Stimulated activated CD8-positive, alpha-beta memory T cell treated with anti-CD3 and anti-CD28 coated beads, Interleukin-4, amount 100 ng/mL, for 1 hour (primary cell): ENCODE results near the gene MYOM3.
"Not testable (repeated sequence)": the region's sequence is repeated elsewhere in the genome, so short reads cannot be mapped to it uniquely, and the experiment has no call there.

Experiments
- DNase-seq, 2 donors: peaks; one replicate each; pipeline ENCODE4 v3.0.0-alpha.2; 2020; ENCODE audit warnings: low read depth in 2 of 2, low spot score in 1 of 2

The MYOM3 gene

DNA sequence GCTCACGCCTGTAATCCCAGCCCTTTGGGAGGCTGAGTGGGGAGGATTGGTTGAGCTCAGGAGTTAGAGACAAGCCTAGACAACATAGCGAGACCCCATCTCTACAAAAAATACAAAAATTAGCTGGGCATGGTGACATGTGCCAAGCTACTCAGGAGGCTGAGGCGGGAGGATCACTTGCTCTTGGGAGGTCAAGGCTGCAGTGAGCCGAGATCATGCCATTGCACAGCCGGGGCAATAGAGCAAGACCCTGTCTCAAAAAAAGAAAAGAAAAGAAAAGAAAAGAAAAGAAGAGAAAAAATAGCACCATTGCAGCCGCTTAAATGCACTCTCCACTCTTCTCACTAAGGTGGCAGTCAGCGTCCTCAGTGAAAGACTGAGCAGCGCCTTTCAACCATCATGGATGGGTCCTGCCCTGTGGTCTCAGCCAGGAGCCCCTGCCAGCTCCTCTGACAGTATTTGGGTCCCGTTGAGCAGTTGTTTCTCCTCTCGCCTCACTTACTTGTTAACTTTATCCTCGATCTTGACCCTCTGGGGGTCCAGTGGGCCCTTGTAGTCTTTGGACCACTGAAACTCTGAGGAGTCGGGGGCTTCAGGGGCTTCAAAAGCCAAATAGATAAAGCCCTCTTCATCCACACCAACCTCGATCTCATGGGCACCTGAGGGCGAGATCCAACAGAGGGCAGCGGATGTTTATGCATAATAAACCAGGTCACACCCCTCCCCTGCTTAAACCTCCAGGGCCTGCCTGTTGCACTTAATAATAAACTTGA is 36.9 kb downstream of the MYOM3 start:
- DNase-seq: no peak

DNA sequence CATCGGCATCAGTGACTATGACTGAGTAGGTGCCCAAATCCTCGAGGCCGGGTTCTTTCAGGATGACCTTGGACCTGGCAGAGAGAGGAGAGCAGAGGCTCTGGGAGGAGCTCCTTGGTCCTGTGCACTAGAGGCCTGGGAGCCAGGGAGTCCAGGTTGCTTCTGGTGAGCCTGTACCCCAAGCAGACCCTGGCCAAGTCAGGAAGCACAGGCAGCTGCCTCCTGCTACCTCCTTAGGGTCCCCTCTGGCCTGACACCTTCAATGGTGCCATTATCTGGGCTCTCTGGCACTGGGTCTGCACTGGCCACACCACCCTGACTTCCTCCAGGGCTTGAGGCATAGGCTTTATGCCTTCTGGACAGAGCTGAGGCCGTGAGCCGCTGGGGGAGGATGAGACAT is 37.7 kb downstream of the MYOM3 start:
- no peak for DNase-seq

DNA sequence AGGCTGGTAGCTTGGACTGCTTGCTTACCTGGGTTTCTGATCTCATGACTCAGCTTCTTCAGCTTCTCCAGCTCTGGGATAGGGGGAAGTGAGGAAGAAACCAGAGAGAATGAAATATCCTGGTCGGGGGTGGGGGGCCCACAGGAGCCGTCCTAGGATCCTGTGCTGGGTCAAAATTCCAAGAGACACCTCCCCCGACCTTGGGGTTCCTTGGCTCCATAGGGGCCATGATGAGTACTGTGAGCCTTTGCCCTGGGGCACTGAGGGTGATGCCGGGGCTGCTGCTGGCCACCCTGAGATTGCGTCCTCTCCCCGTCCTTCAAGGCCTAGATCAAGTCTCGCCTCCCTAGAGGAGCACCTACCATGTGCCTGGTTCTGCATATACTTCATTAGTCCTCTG is 40.0 kb downstream of the MYOM3 start:
- DNase-seq: no peak

DNA sequence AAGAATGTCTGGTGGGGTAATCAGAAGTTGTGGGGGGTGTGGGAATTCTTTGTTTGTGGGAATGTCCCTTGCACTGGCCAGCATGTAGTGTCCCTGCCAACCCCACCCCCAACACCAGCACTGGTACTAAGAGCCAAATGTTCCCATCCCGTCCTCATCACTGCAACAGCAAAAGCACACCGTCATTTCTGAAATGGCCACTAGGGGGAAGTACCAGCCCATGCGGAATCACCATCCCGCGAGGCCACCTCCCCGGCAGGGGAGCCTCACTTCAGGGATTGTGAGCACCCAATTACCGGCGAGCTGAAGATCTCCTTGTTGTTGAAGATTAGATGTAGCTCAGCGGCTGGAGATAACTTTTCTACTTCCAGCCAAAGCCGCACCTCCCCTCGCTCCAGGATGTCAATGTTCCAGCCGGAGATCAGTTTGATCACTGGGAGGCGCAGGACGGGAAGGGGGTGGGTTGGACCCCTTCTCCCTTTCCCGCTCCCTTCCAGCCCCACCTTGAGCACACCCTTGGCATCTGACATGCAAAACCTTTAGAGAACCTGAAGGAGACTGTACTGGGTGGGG is 41.0 kb downstream of the MYOM3 start:
- DNase-seq: peak; percentile 28 to 33

DNA sequence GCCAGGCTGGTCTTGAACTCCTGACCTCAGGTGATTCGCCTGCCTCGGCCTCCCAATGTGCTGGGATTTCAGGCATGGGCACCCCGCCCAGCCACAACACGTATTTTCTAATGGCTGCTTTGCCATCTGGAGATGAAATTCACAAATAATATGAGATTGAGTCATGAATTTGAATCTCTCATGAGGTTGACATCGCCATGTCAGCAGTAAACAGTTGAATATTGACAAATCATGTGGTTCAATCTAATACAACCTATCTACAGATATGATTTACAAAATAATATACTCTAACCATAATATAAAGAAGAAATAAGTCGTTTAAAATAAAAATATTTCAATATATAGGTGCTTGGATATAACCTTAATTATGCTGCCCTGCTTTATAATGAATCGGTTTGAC is 42.1 kb downstream of the MYOM3 start:
- no peak for DNase-seq

DNA sequence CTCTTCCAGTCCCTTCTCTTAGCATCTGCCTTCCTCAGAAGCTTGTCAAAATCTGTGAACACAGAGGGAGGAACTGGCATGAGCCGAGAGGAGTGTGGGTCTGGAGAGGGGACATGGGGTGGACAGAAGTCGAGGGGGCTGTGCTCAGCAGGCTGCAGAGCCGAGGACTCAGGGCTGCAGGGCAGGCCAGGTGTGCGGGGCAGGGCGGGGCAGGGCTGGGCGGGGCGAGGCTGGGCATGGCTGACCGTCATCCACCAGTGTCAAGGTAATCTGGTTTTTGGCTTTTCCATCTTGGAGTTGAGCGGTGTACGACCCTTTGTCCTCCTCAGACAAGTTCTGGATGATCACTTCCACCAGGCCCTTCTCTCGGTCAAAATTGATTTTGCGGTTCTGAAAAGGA is 44.0 kb downstream of the MYOM3 start:
- no peak for DNase-seq

DNA sequence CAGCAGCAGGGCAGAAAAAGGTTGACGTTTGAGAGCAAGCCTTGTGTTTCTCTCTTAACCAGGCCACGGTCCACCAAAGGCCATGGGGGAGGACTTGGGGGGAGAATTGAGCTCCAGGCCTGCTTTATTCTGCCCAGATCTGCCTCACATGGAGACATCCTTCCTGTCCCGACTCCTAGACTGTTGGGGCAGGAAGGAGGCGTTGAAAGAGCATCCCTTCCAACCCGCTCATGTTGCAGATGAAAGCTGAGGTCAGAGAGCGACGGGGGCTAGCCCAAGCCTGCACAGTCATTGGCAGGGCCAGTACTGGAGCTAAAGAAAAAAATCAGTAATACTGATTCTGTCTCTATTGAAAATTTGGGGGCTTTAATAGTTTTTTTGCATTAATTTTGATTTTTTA is 46.6 kb downstream of the MYOM3 start:
- no peak for DNase-seq

DNA sequence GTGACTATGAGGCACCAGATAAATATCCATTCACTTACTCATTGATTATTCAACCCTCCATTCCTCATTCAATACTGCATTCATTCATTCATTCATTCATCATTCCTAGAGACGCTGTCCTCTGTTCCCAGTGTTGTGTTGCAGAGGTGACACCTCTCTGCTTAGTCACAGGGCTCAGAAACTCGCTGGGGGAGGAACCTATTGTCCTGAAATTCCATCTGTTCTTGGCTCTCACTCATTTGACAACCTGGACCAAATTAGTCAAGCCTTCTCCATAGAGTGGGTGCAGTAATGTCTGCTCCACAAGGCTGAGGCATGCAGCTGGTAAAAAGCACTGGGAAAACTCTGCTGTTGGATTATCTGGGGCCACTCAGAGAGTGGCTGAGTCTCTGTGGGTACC is 49.7 kb downstream of the MYOM3 start:
- no peak for DNase-seq

DNA sequence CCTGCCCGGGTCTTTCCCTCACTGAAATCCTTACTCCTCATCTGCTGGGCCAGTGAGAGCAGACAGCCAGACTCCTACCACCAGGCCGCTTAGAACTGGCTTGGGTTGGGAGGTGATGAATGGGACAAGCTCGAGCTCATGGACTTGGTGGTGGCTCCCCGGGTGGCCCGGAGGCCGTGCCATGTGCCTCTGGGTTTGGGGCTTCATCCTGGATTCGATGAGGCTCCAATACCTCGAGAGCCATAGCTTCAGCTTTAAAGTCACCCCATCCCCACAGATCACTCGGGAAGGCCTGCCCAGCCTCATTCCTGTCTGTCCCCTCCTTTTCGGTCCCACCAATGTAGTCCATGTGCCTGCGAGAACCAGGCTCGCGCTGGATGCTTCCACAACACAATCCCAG is 51.5 kb downstream of the MYOM3 start:
- DNase-seq: no peak

DNA sequence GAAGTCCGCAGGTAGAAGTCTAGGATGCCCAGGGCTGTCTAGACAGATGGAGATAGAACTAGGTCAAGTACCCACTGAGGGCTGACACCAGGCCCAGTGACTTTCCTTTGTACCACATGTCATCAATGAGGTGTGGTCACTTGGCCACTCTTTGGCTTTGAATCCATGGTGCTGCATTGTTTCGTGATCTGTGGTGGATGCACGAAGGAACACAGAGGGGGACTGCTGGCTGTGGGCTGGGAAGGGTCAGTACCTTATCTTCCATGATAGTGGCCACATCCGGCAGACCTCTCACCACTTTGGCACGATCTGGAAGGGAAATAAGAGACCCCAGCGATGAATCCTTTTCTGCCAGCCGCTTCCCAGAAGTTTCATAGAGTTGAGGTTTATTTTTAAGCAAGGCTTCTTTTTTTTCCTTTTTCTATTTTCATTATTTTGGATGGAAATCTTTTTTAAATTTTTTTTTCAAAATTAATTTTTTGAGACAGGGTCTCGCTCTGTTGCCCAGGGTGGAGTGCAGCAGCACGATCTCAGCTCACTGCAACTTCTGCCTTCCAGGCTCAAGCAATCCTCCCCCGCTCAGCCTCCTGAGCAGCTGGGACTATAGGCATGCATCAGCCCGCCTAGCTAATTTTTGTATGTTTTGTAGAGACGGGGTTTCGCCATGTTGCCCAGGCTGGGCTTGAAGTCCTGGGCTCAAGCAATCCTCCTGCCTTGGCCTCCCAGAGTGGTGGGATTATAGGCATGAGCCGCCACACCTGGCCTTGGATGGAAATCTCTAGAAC is 53.1 kb downstream of the MYOM3 start:
- no peak for DNase-seq

DNA sequence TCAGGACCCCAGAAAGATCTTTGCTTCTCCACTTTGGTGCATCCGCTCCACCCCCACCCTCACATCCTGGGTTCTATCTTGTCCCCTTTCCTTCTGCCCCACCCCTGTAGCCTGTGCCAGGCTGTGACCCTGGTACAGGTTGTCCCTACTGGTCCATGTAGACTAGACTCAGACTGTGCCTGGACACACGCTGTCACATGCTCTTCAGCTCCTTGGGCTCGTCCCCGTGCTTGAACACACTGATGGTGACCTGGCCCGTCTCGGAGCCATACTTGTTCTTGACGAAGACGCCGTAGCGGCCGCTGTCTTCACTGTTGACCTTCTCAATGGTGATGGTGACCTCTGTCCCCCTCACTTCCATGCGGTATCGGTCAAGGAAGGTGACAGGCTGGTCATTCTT is 54.8 kb downstream of the MYOM3 start:
- DNase-seq: no peak

DNA sequence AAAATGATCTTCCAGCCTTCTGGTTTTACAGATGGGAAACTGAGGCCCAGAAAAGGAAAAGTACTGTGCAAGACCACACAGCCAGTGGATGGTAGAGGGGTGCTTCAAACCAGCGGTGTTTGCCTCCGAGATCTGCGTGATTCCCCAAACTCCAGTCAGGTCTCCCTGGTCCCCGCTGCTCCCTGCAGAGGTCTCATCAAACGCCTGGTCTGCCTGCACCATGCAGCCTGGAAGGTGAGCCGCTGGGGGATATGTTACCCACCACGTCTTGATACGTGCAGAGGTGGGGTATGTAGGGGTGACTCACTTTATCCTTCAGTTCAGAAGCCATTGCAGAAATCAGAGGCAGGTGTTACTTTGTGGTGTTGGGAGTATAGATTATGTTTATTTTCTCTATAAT is 56.3 kb downstream of the MYOM3 start:
- no peak for DNase-seq

DNA sequence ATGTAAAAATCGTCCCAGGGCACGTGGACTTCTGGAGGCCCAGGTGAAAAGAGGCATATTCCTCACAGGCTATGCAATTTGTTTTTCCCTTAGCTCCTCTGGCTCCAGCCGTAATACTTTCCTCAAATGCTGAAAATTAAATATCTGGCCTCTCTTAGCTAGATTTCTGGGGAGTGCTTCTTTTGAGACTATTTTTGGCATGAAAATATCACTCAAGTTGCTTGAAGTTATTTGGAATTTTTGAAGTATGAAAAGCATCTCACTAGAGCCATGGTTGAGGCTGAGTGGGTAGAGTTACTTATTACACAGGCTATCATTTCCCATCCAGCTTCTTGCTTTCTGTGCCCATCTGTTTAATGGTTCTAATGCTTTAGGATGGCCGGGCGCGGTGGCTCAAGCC is 59.7 kb downstream of the MYOM3 start:
- no peak for DNase-seq

DNA sequence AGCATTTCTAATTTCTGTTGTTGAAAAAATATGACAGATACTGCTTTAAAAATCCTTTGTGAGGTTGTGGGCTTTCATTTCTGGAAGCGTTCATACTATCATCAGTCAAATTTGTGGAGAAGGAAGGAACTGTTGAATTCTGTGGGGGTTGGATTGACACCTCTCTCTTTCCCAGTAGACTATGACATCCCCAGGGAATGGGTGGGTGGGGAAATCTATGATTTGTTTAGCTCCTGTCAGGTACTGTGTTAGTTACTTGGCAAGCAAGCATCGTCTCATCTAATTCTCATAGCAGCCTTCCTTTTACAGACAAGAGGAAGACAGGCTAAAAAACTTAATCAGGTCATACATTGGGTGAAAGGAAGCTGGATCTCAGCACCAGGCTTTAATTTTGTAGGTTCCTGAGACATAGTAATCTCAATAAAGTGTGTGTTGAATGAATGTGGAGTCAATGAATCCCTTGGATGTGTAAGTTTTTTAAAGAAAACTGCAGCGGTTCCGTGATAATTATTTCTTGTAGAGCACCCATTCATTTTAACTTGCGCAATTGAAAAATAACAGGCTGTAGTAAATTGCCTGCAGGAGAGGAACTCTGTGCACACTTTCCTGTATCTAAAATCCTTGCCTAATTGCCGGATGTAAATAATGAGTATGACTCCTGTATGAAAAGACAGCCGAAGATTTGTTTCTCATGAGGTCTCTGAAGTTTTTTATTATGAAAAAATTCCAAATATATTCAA is 60.6 kb downstream of the MYOM3 start:
- DNase-seq: no peak

DNA sequence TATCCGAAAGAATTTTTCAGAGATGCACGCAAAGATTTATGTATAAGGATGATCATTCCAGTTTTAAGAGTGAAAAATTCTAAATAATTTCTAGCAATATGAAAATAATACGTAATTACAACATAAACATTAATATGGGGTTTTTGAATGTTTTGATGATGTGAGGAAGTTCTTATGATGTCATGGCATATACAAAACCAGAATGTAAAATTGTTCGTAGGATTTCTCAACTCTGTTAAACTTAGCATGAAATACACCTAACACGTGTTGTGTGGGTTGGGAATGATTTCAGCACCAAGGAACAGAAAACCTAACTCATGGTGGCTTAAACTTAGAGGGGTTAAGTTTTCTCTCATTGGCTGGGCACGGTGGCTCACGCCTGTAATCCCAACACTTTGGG is 62.2 kb downstream of the MYOM3 start:
- no peak for DNase-seq

DNA sequence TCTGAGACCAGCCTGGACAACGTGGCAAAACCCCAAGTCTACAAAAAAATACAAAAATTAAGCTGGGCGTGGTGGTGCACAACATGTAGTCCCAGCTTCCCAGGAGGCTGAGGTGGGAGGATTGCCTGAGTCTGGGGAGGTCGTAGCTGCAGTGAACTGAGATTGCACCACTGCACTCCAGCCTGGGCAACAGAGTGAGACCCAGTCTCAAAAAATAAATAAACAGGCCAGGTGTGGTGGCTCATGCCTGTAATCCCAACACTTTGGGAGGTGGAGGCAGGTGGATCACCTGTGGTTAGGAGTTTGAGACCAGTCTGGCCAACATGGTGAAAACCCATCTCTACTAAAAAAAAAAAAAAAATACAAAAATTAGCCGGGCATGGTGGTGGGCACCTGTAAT is 63.0 kb downstream of the MYOM3 start:
- DNase-seq: not testable (repeated sequence)

DNA sequence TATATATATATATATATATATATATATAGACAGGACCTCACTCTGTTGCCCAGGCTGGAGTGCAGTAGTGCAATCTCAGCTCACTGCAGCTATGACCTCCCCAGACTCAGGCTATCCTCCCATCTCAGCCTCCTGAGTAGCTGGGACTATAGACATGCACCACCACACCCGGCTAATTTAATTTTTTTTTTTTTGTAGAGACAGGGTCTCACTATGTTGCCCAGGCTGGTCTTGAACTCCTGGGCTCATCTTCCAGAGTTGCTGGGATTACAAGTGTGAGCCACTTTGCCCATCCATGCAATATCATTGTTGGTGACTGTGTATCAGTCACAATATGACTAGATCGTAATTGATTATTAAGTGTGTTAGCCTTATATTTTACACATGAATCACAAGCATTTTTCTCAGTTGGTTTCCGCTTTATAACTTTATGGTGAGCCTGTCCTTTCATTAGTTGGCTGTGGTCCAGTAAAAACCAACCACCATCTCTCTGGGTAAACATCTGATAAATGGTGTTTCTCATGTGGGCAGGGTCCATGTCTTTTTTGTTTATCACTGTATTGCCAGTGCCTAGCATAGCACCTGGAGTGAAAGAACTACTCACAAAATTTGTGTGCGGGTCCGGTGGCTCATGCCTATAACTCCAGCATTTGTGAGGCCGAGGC is 63.6 kb downstream of the MYOM3 start:
- DNase-seq: no peak

DNA sequence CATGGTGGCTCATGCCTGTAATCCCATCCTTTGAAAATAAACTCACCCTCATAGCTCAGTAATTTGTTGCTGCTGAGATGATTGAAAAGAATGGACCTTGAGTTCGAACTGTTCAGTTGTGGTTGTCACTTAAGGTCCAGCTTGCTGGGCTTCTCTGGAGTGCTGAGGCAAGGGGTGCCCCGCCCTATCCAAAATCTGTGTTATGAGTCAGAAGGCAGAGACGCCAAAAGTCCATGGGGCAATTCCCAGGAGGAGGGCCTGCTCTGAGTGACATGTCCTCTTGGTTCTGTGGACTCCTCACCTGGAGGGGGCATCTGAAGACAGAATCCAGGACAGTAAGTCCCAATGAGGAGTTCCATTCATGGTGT is 64.8 kb downstream of the MYOM3 start:
- no peak for DNase-seq

DNA sequence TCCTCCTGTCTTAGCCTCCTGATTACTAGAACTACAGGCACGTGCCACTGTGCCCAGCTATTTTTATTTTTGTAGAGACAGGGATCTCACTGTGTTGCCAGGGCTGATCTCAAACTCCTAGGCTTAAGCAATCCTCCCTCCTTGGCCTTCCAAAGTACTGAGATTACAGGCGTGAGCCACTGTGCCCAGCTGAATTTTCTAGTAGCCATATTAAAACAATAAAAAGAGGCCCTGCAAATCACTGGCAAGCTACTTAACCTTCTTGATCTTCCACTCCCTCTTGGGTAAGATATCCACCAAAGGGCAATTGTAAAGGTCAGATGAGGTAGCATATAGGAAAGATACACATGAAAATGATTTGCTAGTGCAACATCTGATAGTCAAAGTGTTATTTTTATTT is 66.2 kb downstream of the MYOM3 start:
- no peak for DNase-seq

DNA sequence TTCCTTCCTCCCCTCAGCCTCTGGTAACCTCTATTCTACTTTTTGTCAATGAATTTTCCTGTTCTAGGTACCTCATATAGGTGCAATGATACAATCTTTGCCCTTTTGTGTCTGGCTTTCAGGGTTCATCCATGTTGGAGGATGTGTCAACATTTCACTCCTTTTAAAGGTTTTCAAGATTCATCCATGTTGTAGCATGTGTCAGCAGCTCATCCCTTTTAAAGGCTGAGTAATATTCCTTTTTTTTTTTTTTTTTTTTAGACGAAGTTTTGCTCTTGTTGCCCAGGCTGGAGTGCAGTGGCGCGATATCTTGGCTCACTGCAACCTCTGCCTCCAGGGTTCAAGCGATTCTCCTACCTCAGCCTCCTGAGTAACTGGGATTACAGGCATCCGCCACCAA is 67.3 kb downstream of the MYOM3 start:
- DNase-seq: not testable (repeated sequence)

DNA sequence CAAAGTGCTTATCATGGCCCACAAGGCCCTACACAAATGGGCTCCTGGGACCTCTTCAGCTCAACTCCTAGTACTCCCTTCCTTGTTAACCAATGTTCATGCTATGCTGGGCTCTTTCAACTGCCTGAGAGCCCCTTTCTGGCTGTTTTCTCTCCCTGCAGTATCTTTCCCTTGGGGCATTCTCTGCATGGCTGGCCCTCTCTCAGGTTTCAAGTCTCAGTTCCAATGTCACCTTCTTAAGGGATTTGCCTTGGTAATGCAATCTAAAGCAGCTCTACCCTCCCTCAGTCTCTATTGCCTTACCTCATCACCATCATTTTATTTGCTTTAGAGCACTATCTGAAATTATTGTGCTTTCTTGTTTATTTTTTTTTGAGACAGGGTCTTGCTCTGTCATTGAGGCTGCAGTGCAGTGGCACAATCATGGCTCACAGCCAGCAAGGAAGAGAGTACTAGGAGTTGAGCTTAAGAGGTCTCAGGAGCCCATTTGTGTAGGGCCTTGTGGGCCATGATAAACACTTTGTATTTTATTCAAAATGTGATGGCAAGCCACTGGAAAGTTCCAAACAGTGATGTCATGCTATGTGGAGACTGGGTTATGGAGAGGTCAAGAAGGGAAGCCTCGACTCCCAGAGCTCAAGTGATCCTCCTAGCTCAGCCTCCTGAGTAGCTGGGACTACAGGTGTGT is 68.4 kb downstream of the MYOM3 start:
- no peak for DNase-seq
